PFSK-1 (cell line): Measurements from ENCODE around the gene CCDC196.

Experiments used
- FOXP2 ChIP-seq: optimal IDR thresholded peaks from 2 replicates; pipeline ENCODE3; 2011; ENCODE audit warnings: borderline replicate concordance, control low read depth, inconsistent platforms; ENCODE audit not compliant: insufficient read depth; ENCODE audit errors: extremely low read length, extremely low read depth
- POLR2AphosphoS5 ChIP-seq: IDR thresholded peaks from 2 replicates; pipeline ENCODE4 v1.6.1; 2012; ENCODE audit warnings: low read depth, mild to moderate bottlenecking, control low read depth, low read length, moderate library complexity
- SIN3A ChIP-seq: IDR thresholded peaks from 2 replicates; pipeline ENCODE4 v1.6.1; 2012; ENCODE audit warnings: mild to moderate bottlenecking, low read length, moderate library complexity, borderline replicate concordance; ENCODE audit not compliant: insufficient read depth
- TAF1 ChIP-seq: IDR thresholded peaks from 2 replicates; pipeline ENCODE4 v1.6.1; 2012; ENCODE audit warnings: low read length, control low read depth, borderline replicate concordance; ENCODE audit not compliant: insufficient read depth
- TF ChIP-seq, protein P1 (sequence below), 2 experiments: IDR thresholded peaks; 2 replicates each; pipeline versions ENCODE4 v1.6.1 to v1.8.0; 2011 to 2012; ENCODE audit warnings: low read depth in 2 of 2, low read length in 2 of 2, control low read depth in 1 of 2, inconsistent platforms in 1 of 2, mild to moderate bottlenecking in 1 of 2, moderate library complexity in 1 of 2; ENCODE audit not compliant: insufficient read depth in 1 of 2

The CCDC196 gene

DNA sequence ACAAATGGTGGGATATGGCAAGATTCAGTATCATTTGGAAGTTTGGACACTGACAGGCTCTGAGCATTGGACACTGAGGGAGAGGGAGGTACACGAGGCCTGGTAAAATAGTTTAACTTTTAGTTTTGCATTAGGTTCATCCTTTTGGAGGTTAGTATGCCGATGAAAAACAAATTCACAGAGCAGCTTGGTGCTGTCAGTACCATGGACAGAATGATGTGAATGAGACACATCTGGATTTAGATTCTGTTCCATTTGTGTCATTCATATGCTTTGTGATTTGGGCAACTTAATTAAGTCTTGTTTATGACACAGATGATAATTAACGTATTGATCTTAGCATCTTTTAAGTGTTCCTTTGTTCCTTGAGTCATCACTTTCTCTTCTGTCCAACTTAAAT lies 55.5 kb downstream of the CCDC196 start:
- no peak for TF ChIP-seq POLR2AphosphoS5
- TF ChIP-seq, protein P1, sequence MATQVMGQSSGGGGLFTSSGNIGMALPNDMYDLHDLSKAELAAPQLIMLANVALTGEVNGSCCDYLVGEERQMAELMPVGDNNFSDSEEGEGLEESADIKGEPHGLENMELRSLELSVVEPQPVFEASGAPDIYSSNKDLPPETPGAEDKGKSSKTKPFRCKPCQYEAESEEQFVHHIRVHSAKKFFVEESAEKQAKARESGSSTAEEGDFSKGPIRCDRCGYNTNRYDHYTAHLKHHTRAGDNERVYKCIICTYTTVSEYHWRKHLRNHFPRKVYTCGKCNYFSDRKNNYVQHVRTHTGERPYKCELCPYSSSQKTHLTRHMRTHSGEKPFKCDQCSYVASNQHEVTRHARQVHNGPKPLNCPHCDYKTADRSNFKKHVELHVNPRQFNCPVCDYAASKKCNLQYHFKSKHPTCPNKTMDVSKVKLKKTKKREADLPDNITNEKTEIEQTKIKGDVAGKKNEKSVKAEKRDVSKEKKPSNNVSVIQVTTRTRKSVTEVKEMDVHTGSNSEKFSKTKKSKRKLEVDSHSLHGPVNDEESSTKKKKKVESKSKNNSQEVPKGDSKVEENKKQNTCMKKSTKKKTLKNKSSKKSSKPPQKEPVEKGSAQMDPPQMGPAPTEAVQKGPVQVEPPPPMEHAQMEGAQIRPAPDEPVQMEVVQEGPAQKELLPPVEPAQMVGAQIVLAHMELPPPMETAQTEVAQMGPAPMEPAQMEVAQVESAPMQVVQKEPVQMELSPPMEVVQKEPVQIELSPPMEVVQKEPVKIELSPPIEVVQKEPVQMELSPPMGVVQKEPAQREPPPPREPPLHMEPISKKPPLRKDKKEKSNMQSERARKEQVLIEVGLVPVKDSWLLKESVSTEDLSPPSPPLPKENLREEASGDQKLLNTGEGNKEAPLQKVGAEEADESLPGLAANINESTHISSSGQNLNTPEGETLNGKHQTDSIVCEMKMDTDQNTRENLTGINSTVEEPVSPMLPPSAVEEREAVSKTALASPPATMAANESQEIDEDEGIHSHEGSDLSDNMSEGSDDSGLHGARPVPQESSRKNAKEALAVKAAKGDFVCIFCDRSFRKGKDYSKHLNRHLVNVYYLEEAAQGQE (IDR thresholded peaks at IDR 0.05; ENCODE audit: insufficient read depth in 1 of 2, low read depth in 2 of 2, low read length in 2 of 2): peak in 1 of 2 experiments; percentile 53; a peak in 1 of 4 replicates
- TF ChIP-seq TAF1: no peak
- no peak for TF ChIP-seq SIN3A
- TF ChIP-seq FOXP2: no peak

DNA sequence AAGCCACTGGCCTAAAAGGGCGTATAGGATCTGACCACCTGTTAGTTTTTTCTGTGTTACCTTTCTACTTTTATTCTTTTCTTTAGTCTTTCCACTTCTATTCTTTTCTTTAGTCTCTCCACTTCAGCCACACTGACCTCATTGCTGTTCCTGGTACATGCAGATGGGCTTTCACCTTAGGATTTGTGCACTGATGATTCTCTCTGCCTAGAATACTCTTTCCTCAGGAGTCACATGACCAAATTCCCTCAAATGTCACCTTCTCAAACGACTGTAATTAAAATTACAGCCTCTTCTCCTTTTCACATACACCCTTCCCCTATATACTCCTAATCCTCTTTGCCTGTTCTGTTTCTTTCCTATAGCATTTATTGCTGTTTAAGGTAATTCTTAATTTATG lies 57.8 kb downstream of the CCDC196 start:
- TF ChIP-seq SIN3A (no peak), TAF1 (no peak), POLR2AphosphoS5 (no peak), FOXP2 (no peak)
- TF ChIP-seq, protein P1 (IDR thresholded peaks at IDR 0.05; ENCODE audit: insufficient read depth in 1 of 2, low read depth in 2 of 2, low read length in 2 of 2): no peak
